ENCODE data around the gene EFHC1.

The EFHC1 gene

DNA sequence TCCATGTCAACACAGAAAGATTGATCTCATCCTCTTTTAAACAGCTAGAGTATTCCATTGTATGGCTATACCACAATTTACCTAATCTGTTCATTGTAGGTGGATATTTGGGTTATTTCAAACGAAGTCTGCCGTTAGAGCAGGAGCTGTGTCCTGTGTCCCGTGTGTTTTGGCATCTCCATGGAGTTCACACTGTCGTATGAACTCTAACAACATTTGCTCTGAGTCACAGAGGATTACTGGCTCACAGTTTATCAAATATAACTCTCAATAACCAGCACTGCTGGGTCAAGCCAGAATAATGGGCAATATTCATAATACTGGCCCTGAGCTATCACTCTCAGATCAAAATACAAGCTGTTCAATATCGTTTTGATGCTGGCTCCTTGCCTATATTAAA, 140.3 kb downstream of the EFHC1 start:
- DNase-seq, result no peak

DNA sequence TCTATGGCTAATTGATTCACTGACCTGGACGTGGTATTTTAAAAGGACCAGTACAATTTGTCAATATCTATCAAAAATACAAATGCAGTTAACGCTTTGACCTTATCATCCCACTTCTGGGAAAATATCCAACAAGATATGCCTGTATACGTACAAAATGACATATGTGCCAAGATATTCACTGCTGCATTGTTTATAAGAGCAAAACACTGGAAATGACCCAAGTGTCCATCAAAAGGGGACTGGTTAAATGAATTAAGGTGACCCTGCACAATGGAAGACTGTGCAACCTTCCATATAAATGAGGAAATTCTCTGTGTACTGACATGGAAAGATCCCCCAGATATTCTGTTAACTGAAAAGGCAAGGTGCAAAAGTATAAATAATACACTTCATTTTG, 142.8 kb downstream of the EFHC1 start:
- no peak for DNase-seq

DNA sequence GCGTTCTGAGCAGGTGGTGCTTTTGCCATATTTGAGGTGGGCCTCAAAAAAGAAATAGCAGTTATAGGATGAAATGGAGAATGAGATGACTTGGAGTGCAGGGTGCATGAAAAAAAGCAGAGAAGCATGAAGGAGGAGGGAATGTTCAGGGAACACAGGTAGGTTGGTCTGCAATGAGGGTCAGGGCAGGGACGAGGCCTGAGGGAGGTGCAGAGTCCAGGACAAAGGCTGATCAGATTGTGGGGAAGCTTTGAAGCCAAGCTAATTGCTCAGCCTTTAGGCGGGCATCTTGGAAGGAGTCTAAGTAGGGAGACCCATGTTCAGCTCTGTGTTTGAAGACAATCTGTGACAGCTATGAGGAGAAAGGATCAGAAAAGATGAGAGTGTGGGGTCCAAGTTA, 144.7 kb downstream of the EFHC1 start:
- DNase-seq, result no peak

DNA sequence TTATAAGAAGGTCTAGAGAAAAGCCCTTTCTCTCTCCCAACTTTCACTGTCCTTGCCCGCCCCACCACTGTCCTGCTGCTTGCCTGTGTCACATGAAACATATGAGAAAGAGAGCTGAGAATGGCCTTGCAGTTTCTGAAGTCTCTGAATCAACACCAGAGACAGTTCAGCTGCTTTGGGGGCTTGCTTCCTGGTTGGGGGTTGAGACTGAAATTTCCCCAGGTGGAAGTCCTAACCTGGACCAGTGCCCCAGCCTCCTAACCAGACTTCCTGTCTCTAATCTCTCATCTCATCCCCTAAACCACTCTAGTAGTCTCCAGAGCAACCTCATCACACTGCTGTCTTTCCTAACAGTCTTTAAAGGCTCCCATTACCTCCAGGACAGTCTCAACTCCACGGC, 146.1 kb downstream of the EFHC1 start:
- no peak for DNase-seq

DNA sequence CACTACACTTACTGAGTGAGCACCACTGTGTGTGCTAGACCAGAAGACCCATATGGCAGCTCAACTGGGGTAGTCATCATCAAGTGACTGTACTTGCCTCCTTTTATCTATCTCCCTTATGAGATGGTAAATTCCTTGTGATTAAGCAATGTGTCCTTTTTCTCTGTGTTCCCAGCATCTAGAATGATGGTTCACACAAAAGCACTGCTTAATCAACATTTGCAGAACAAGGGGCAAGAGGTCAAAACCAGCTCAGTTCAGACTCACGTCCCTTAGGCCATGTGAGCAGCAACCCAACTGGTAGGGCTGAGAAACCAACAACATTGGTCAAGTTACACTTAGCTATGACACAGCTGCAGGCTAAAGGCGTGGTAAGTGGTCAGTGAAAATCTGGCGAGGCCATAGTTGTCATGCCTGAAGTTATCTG, 146.7 kb downstream of the EFHC1 start:
- no peak for DNase-seq

DNA sequence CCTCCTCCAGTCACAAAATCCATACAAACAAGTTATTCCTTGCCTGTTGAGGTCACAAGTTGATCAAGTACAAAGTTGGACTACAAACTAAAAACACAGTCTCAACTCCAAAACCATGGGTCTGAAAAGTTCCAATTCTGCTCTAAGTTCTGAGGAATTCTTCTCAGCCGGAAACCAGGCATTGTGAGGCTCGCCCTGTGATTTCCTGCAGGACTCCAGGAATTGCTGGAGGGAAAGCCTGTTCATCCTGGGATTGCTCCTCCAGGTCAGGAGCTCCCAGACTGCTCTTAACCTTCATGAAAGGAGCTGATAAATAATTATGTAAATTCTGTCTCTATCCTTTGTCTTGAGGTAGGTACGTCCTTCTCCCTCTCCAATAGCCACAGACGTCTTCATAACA, 148.2 kb downstream of the EFHC1 start:
- DNase-seq, result no peak

DNA sequence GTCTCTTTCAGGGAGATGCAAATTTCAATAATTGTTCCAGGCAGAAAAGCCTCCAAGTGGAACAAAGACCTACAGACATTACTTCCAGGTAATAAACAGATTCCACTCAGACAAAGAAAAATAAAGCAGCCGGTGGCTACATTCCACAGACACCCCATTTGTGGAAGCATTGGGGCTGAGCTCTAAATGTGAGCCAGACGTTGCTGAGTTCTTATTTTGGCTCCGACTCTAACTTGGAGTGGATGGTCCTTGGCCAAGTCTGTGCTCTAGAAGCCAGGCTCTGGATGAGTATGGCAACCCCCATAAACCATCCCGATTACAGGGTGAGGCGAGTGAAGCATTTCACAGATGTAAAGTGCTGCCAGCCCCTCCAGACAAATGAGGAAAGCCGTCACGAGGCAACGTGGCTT, 150.2 kb downstream of the EFHC1 start:
- DNase-seq, result no peak

DNA sequence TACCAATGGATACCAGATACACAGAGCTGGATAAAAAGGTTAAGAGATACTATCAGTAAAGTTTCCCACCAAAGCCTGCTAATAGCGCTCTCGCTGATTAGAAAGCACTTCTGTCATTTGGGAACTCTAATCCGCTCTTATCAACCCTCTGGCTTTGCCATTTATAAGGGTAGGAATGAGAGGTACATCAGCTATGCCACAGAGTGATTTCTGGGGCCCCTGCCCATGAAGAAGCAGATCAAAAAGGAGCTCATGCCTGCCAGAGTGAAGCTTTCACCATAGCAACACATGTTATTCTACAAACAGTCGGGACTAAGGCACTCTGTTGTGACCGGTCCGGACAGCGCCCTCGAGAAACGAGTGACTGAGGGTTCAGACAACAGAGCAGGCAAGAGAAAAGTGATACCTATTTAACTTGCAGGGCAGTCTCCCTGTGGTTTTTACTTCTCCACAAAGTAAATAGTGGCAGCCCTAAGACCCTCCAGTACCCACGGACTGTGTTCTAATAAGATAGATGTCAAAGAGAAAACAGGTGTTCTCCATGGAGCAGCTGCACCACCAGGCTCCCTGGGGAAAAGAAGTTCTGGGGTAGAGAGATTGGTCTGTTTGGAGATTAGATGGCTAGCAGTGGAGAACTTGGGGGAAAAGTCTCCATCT, 151.1 kb downstream of the EFHC1 start:
- DNase-seq, result no peak

DNA sequence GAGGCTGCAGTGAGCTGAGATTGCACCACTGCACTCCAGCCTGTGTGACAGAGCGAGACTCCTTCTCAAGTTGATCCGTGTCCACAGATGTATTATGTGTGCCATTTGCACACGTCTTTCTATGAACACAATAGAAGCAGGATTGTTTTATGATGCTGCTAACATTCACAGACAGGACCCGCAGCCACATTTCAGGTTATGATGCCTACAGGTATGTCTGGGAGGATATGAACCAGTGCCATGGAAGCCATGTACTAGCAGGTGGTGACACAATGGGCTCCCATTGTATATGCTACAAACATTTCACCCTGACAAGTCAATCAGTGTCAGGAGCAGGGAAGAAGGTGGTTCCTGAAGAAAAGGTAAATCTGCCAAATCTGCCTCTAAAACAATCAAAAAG, 152.4 kb downstream of the EFHC1 start:
- DNase-seq, result no peak

DNA sequence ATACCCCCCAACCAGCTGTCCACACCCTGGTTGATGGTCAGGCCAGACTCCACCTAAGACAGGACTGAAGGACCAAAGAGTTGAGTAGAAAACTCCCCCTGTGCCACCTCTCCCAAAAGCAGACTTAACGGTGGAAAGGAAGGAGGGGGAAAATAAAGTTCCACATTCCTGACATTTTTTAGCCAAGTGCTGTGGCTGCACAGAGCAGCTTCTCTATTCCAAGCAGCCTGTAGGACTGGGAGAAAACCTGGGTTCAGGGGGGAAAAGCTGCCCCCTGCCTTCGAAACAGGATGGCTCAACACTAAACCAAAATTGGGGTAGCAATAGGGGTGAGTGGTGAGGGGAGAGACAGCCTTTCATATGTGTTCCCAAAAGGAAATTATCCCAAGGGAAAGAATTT, 153.2 kb downstream of the EFHC1 start:
- DNase-seq, result no peak

All from CD4-positive, alpha-beta T cell treated with Interleukin-10 for 1 hour (primary cell).